ENCODE data around the gene MIS18BP1. TPM values are rescaled to one million over a fixed set of nuclear protein-coding genes. Genes with fewer than 3 reads are reported as not detected.

MIS18BP1 gene
- polyA plus RNA-seq, 1 experiment, result 8.3 TPM

DNA sequence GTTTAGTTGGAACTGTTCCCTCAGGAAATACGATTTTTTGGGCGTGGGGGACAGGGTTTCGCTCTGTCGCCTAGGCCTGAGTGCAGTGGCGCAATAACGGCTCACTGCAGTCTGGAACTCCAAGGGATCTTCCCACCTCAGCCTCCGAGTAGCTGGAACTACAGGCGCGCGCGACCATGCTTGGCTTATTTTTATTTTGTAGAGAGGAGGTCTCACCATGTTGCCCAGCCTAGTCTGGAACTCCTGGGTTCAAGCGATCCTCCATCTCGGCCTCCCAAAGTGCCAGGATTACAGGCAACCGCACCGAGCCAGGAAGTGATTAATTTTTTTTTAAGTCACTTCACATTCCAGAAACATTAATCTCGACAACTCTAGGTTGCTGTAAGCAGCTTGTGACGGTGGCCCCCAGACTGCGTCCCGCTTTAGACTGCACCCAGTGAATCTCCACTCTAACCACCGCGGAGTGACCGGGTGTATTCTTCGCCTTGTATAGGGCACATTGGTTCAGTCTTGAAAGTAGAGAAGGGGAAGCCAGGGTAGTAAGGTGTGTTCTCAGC is 830 bp upstream of the MIS18BP1 start:
- peak overlapping the region; percentile 74 for H3K4me3 ChIP-seq (ENCODE audit: low read depth, low read length)
- H3K36me3 ChIP-seq (ENCODE audit: control insufficient read depth, insufficient read depth, low read length), result no peaks in the 10 kb centered on the region
- no peak for DNase-seq (ENCODE audit: low read depth)
- H3K27me3 ChIP-seq (ENCODE audit: control insufficient read depth, insufficient read depth, low read length), result no peaks in the 10 kb centered on the region
- TF ChIP-seq CTCF (IDR thresholded peaks at IDR 0.05; ENCODE audit: insufficient read depth, low read depth, low read length), result no peak
- ChIA-PET POLR2A (no interaction called here), CTCF (interaction anchor here (0.7 to 2.0 kb wide), 6 partner anchors 13 to 357 kb away, joined by 3 to 7 read pairs (median 3); a partner anchor contains a TSS)

DNA sequence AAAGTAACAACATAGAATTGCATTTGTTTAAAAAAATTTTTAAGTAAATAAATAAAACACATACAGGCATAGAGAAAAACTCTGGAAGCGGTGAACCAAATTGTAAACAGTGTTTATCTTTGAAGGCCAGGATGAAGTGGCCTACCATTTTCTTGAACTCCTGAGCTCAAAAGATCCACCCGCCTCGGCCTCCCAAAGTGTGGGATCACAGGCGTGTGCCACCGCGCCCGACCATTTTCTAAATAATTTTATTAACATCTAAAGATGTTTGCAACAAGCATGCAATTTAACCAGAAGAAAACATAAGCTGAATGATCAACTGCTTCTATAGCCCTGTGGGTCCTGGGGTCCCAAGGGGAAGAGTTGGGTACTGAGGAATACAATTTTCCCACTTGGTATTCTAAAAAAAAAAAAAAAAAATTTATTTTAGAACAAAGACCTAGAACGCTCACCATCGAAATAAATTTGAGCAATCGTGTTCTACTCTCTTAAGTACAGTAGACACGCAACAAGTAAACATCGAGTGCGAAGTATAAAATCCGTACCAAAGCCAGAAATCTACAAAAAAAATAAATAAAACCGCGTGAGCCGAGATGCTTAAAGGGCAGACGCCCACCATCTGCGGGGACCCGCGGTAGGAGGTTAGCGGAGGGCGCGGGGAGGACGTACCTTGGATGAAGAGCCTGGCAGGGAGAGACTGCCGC is 484 bp downstream of the MIS18BP1 start:
- no peaks in the 10 kb centered on the region for H3K36me3 ChIP-seq (ENCODE audit: control insufficient read depth, insufficient read depth, low read length)
- DNase-seq (ENCODE audit: low read depth), result no peak
- ChIA-PET CTCF (interaction anchor here (0.7 to 1.4 kb wide), 6 partner anchors 14 to 356 kb away, joined by 3 to 6 read pairs (median 3); a partner anchor contains a TSS), POLR2A (interaction anchor here (0.6 kb wide), 1 partner anchor 99 kb away, joined by 3 read pairs; no protein-coding TSS in a partner anchor)
- no peaks in the 10 kb centered on the region for H3K27me3 ChIP-seq (ENCODE audit: control insufficient read depth, insufficient read depth, low read length)
- peak overlapping the region; percentile 74 for H3K4me3 ChIP-seq (ENCODE audit: low read depth, low read length)
- TF ChIP-seq CTCF (IDR thresholded peaks at IDR 0.05; ENCODE audit: insufficient read depth, low read depth, low read length), result no peak

GRCh38 chr14:45251912-45252311 is 1.1 kb downstream of the MIS18BP1 start:
- no peak for DNase-seq (ENCODE audit: low read depth)
- Histone ChIP-seq H3K4me3 (ENCODE audit: low read depth, low read length) (peak overlapping the region; percentile 74), H3K36me3 (ENCODE audit: control insufficient read depth, insufficient read depth, low read length) (no peaks in the 10 kb centered on the region), H3K27me3 (ENCODE audit: control insufficient read depth, insufficient read depth, low read length) (no peaks in the 10 kb centered on the region)
- CTCF ChIA-PET, result interaction anchor here (0.7 to 1.4 kb wide), 3 partner anchors 147 to 339 kb away, joined by 3 to 6 read pairs (median 3); no protein-coding TSS in a partner anchor
- TF ChIP-seq CTCF (IDR thresholded peaks at IDR 0.05; ENCODE audit: insufficient read depth, low read depth, low read length), result no peak
- POLR2A ChIA-PET, result no interaction called here

DNA sequence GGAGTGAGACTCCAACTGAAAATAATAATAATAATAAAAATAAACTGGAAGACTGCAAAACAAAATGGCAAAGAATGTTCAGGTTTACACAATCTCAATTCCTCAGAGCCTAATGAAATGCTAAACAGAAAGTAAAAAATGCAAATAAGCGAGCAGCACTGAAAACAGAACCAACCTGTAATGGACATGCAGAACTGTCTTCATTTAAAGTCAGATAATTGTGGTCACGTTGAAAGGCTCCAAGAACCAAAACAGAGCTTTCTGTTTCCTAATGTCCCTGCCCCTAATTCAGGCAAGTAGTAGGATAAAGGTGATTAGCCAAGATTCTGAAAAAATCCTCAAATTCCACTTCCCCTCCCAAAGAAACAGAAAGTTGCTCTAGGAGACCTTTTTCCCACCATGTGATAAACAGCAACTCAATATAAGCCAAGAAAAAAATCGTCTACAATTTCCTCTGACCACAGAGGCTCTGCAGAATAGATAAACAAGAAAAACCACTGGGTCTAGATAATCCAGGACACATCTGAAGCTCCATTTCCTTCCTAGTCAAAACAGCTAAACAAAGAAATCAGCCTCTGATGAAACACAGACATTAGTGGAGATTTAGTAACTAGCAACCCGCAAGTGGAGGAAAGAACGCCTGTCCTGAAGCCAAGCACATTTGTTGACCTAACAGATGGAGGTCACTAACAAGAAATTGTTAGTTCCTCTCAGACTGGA is 3.0 kb downstream of the MIS18BP1 start:
- POLR2A ChIA-PET, result no interaction called here
- CTCF ChIA-PET, result interaction anchor here (0.9 to 1.6 kb wide), 2 partner anchors 19 to 92 kb away, joined by 3 to 4 read pairs; no protein-coding TSS in a partner anchor
- Histone ChIP-seq H3K36me3 (ENCODE audit: control insufficient read depth, insufficient read depth, low read length) (no peaks in the 10 kb centered on the region), H3K27me3 (ENCODE audit: control insufficient read depth, insufficient read depth, low read length) (no peaks in the 10 kb centered on the region), H3K4me3 (ENCODE audit: low read depth, low read length) (peak overlapping the region; percentile 27)
- DNase-seq (ENCODE audit: low read depth), result peak; percentile 39
- TF ChIP-seq CTCF (IDR thresholded peaks at IDR 0.05; ENCODE audit: insufficient read depth, low read depth, low read length), result no peak

DNA sequence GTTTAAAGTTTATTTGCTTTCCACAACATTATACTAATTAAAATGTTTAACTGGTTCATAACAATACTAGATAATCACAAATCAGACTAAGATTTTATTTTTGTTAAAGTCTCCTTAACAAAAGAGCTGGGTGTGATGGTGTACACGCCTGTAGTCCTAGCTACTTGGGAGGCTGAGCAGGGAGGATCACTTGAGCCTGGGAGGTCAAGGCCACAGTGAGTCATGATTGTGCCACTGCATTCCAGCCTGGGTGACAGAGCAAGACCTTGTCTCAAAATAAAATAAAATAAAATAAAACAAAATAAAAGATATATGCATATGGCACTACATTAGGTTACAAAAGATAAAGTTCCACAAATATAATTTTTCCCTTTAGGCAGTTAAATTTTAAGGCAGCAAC is 5.6 kb downstream of the MIS18BP1 start:
- H3K27me3 ChIP-seq (ENCODE audit: control insufficient read depth, insufficient read depth, low read length), result no peaks in the 10 kb centered on the region
- ChIA-PET CTCF (no interaction called here), POLR2A (no interaction called here)
- no peak for DNase-seq (ENCODE audit: low read depth)
- no peak for TF ChIP-seq CTCF (IDR thresholded peaks at IDR 0.05; ENCODE audit: insufficient read depth, low read depth, low read length)
- no peaks in the 10 kb centered on the region for H3K36me3 ChIP-seq (ENCODE audit: control insufficient read depth, insufficient read depth, low read length)
- no peak overlapping the region for H3K4me3 ChIP-seq (ENCODE audit: low read depth, low read length)

All from BJ (cell line).